K562 (cell line): Measurements from ENCODE around the gene ADIPOQ. TPM values are rescaled to one million over a fixed set of nuclear protein-coding genes. Genes with fewer than 3 reads are reported as not detected.
A peak's percentile ranks its signal among the peaks of the same experiment; 100 is the strongest.

Experiments used
- ARID1B ChIP-seq: fragments of 450-650 bp; IDR thresholded peaks from 2 replicates; pipeline ENCODE4 v1.6.1; 2016; ENCODE audit warnings: antibody characterized with exemption, mild to moderate bottlenecking, inconsistent platforms
- ARID3A ChIP-seq: IDR thresholded peaks from 2 replicates; pipeline ENCODE4 v1.6.1; 2012; ENCODE audit warnings: low read depth, low read length, improper control_type of control experiment, borderline replicate concordance
- BRD9 ChIP-seq: fragments of 450-650 bp; IDR thresholded peaks from 2 replicates; pipeline ENCODE4 v1.6.1; 2018; ENCODE audit warnings: low read depth; ENCODE audit not compliant: partially characterized antibody
- CBX5 ChIP-seq: IDR thresholded peaks from 2 replicates; pipeline ENCODE4 v1.6.1; 2014; ENCODE audit warnings: low read depth, borderline replicate concordance
- CHD1 ChIP-seq: fragments of 200-600 bp; sonication (generic); IDR thresholded peaks from one replicate; pipeline ENCODE4 v1.6.1; 2012; ENCODE audit warnings: mild to moderate bottlenecking, moderate library complexity, low read length, inconsistent platforms
- CXXC5 ChIP-seq: fragments of 250-450 bp; sonication (Bioruptor Pico); IDR thresholded peaks from 2 replicates; pipeline ENCODE4 v1.8.0; 2022; ENCODE audit warnings: inconsistent platforms, mild to moderate bottlenecking, moderate library complexity
- FOXM1 ChIP-seq, 2 experiments: fragments of 450-650 bp in 1 of 2; sonication (generic) in 1 of 2; formaldehyde crosslinking in 1 of 2; IDR thresholded peaks; 2 replicates each; pipeline versions ENCODE4 v1.6.1 to v1.9.0; 2017 to 2022; ENCODE audit warnings: low read depth in 2 of 2, mild to moderate bottlenecking in 2 of 2, missing genetic modification reagents in 1 of 2, moderate library complexity in 1 of 2
- KLF1 ChIP-seq: fragments of 450-650 bp; IDR thresholded peaks from 2 replicates; pipeline ENCODE4 v1.6.1; 2016; ENCODE audit warnings: missing genetic modification characterization, missing compliant biosample characterization
- NCOA1 ChIP-seq: fragments of 450-650 bp; IDR thresholded peaks from 2 replicates; pipeline ENCODE4 v1.6.1; 2016; ENCODE audit warnings: low read depth
- POLR2AphosphoS5 ChIP-seq: IDR thresholded peaks from 2 replicates; pipeline ENCODE4 v1.6.1; 2011; ENCODE audit warnings: mild to moderate bottlenecking, low read depth, low read length, moderate library complexity; ENCODE audit not compliant: control insufficient read depth, insufficient read depth
- POLR2G ChIP-seq: fragments of 200-400 bp; formaldehyde crosslinking; IDR thresholded peaks from 2 replicates; pipeline ENCODE4 v1.6.1; 2017; ENCODE audit warnings: low read depth, mild to moderate bottlenecking, antibody characterized with exemption, low read length, moderate library complexity
- SIN3A ChIP-seq, 2 experiments: fragments of 150-350 bp in 1 of 2; IDR thresholded peaks; 2 replicates each; pipeline ENCODE4 v1.6.1; 2011 to 2016; ENCODE audit warnings: borderline replicate concordance in 2 of 2, low read depth in 2 of 2, low read length in 2 of 2, mild to moderate bottlenecking in 2 of 2, moderate library complexity in 2 of 2; ENCODE audit not compliant: control insufficient read depth in 1 of 2
- SMARCE1 ChIP-seq: fragments of 450-650 bp; IDR thresholded peaks from 2 replicates; pipeline ENCODE4 v1.7.1; 2016; ENCODE audit warnings: mild to moderate bottlenecking
- SRSF9 ChIP-seq: fragments of 200-400 bp; formaldehyde crosslinking; IDR thresholded peaks from 2 replicates; pipeline ENCODE4 v1.6.1; 2017; ENCODE audit warnings: low read depth, low read length, borderline replicate concordance
- TEAD4 ChIP-seq, 2 experiments: sonication (generic) in 1 of 2; formaldehyde crosslinking in 1 of 2; IDR thresholded peaks; 2 replicates each; pipeline versions ENCODE4 v1.6.1 to v1.8.0; 2012 to 2022; ENCODE audit warnings: borderline replicate concordance in 1 of 2, inconsistent platforms in 1 of 2, low read length in 1 of 2, mild to moderate bottlenecking in 1 of 2, missing genetic modification reagents in 1 of 2
- ZC3H4 ChIP-seq: sonication (generic); formaldehyde crosslinking; IDR thresholded peaks from 2 replicates; pipeline ENCODE4 v1.9.0; 2021; ENCODE audit warnings: missing genetic modification reagents, borderline replicate concordance
- ZFP30 ChIP-seq: fragments of 250-450 bp; sonication (Bioruptor Pico); IDR thresholded peaks from 2 replicates; pipeline ENCODE4 v1.8.0; 2022; ENCODE audit warnings: moderate library complexity, mild to moderate bottlenecking, inconsistent platforms, borderline replicate concordance
- ZFX ChIP-seq: sonication (generic); formaldehyde crosslinking; IDR thresholded peaks from 2 replicates; pipeline ENCODE4 v1.8.0; 2022; ENCODE audit warnings: mild to moderate bottlenecking, missing genetic modification reagents, moderate library complexity
- ZNF347 ChIP-seq: fragments of 450-650 bp; formaldehyde crosslinking; IDR thresholded peaks from 2 replicates; pipeline ENCODE4 v1.4.0; 2020; ENCODE audit warnings: low read depth, mild to moderate bottlenecking, moderate library complexity
- ZNF592 ChIP-seq: fragments of 450-650 bp; IDR thresholded peaks from 2 replicates; pipeline ENCODE4 v1.6.1; 2017; ENCODE audit warnings: antibody characterized with exemption, mild to moderate bottlenecking
- ZNF717 ChIP-seq: fragments of 250-450 bp; sonication (Bioruptor Pico); IDR thresholded peaks from 2 replicates; pipeline ENCODE4 v1.5.0; 2021
- ZNF785 ChIP-seq: fragments of 250-450 bp; sonication (Bioruptor Pico); IDR thresholded peaks from 2 replicates; pipeline ENCODE4 v1.4.0; 2020; ENCODE audit warnings: mild to moderate bottlenecking
- polyA plus RNA-seq, 8 experiments: library from polyadenylated mRNA; depleted of rRNA in 4 of 8; stranded (reverse) in 5 of 8; unstranded in 3 of 8; fragments of >200 nt; fragmentation: Nextera tagmentation in 2 of 8; fragmentation: Illumina TruSeq in 1 of 8; extraction: Ambion mirVana in 2 of 8; extraction: Trizol in 1 of 8; gene quantifications; 2 replicates each; pipeline versions ENCODE4 v1.2.1 to v1.2.3, GENCODE V29; 2011 to 2014; ENCODE audit warnings: inconsistent platforms in 1 of 8, missing spikeins in 1 of 8
- total RNA-seq, 7 experiments: library from RNA; depleted of rRNA in 6 of 7; stranded (reverse); fragments of >200 nt in 6 of 7; fragmentation: Illumina TruSeq in 2 of 7; extraction: Trizol in 2 of 7; gene quantifications; 2 replicates each; pipeline versions ENCODE4 v1.2.1 to v1.2.3, GENCODE V29; 2011 to 2021; ENCODE audit warnings: low replicate concordance in 1 of 7

The ADIPOQ gene
- total and polyA plus RNA-seq, 9 of the 15 experiments (the other 6 are each of a cell fraction or from before 2014, with no cell fraction given) = 0.01 to 0.04 (median 0.03) TPM; not detected in 4

DNA sequence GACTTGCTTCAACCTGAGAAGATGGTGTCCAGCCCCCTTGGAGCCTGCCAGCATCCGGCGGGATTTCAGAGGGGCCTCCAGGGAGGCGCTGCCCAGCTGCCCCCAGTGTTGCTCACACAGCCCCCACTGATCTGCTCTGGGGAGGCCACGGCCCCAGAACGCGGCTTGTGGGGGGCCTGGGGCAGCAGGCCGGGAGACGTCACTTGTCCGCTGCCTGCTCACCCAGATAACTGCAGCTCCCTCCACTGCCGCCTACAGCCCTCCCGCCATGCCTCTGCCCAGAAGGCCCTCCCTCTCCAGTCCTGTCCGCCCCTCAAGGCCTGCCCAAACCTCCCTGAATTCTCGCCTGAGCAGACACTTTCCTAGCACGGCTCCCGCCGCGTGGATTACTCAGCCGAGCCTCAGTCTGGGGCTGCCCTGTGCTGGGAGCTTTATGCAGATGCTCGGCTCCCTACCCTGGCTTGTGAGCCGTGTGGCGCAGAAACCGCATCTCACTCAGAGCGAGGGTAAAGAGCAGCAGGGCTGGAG lies 17.2 kb upstream of the ADIPOQ start (continued):
- TF ChIP-seq POLR2AphosphoS5 = peak; percentile 33; the same call in 1 of the 2 replicates
- peak; percentile 27; the same call in 1 of the 2 replicates for TF ChIP-seq CXXC5 (CRISPR knock-in tag)
- no peak for TF ChIP-seq ZC3H4
- TF ChIP-seq KLF1 = no peak
- peak; percentile 14; the same call in 1 of the 2 replicates for TF ChIP-seq ZFX (CRISPR knock-in tag)
- no peak for TF ChIP-seq ARID3A
- TF ChIP-seq CBX5 = no peak
- TF ChIP-seq BRD9 = no peak
- no peak for TF ChIP-seq CHD1
- no peak for TF ChIP-seq ZNF347 (CRISPR knock-in tag)
- TF ChIP-seq NCOA1 = no peak
- peak; percentile 32; the same call in 1 of the 2 replicates for TF ChIP-seq SMARCE1
- no peak for TF ChIP-seq SIN3A (IDR thresholded peaks at IDR 0.05; ENCODE audit: borderline replicate concordance in 2 of 2, control insufficient read depth in 1 of 2, low read depth in 2 of 2, low read length in 2 of 2)
- TF ChIP-seq ZFP30 (CRISPR knock-in tag) = no peak
- TF ChIP-seq POLR2G = peak; percentile 69
- no peak for TF ChIP-seq ZNF717 (CRISPR knock-in tag)
- no peak for TF ChIP-seq FOXM1 (IDR thresholded peaks at IDR 0.05; ENCODE audit: low read depth)
- TF ChIP-seq FOXM1 (CRISPR knock-in tag; IDR thresholded peaks at IDR 0.05; ENCODE audit: low read depth) = no peak
- TF ChIP-seq ZNF785 = no peak
- no peak for TF ChIP-seq SRSF9
- TF ChIP-seq ZNF592 = peak; percentile 67
- TF ChIP-seq ARID1B = peak; percentile 63
- TF ChIP-seq TEAD4 (IDR thresholded peaks at IDR 0.05; ENCODE audit: low read length) = no peak
- no peak for TF ChIP-seq TEAD4 (CRISPR knock-in tag; IDR thresholded peaks at IDR 0.05; ENCODE audit: borderline replicate concordance)
